ENCODE results near the gene HOXA7. TPM values are rescaled to one million over a fixed set of nuclear protein-coding genes. Genes with fewer than 3 reads are reported as not detected.

HOXA7 gene
- total RNA-seq, 2 donors from 2014 or later, result 21.9 to 24.4 TPM

GRCh38 chr7:27174874-27175625 is 18.6 kb upstream of the HOXA7 start:
- TF ChIP-seq CTCF (IDR thresholded peaks at IDR 0.05), result no peak
- Histone ChIP-seq H3K4me3 (peak overlapping the region; percentile 57), H3K27ac (peak overlapping the region; percentile 94), H3K27me3 (peaks cover 10% of the 10 kb centered on the region), H3K9me3 (no peaks in the 10 kb centered on the region), H3K9ac (ENCODE audit: low read depth in 2 of 2, low read length in 2 of 2) (peak overlapping the region; percentile 92 to 98), H3K4me1 (no peaks in the 10 kb centered on the region), H3K36me3 (no peaks in the 10 kb centered on the region)
- intact Hi-C loops (cut with DNase I), result no loop called here
- DNase-seq, result peak; percentile 90

- H3K27ac ChIP-seq, result peak within 1 kb of the TSS; percentile 94
Measured at GRCh38 chr7:27173956-27174873, 17.7 kb upstream of the HOXA7 start, which contains the start of gene HOXA10. Gene HOXA10, minus strand, starts transcription at chr7:27174320. Its CDS starts 14 bp downstream, at chr7:27174306.

GRCh38 chr7:27173511-27173955 is 17.1 kb upstream of the HOXA7 start:
- intact Hi-C loops (cut with DNase I), result no loop called here
- Histone ChIP-seq H3K4me1 (no peaks in the 10 kb centered on the region), H3K27me3 (peaks cover 10% of the 10 kb centered on the region), H3K36me3 (no peaks in the 10 kb centered on the region), H3K9me3 (no peaks in the 10 kb centered on the region), H3K4me3 (peak overlapping the region; percentile 57), H3K27ac (peak overlapping the region; percentile 94), H3K9ac (ENCODE audit: low read depth in 2 of 2, low read length in 2 of 2) (peak overlapping the region; percentile 92 to 98)
- TF ChIP-seq CTCF (IDR thresholded peaks at IDR 0.05), result no peak
- no peak for DNase-seq

More at GRCh38 chr7:27173956-27174873, 17.7 kb upstream of the HOXA7 start, which contains the start of gene HOXA10:
- Histone ChIP-seq H3K27me3 (peaks cover 10% of the 10 kb centered on the region), H3K36me3 (no peaks in the 10 kb centered on the region), H3K4me1 (no peaks in the 10 kb centered on the region), H3K9me3 (no peaks in the 10 kb centered on the region), H3K9ac (ENCODE audit: low read depth in 2 of 2, low read length in 2 of 2) (peak within 1 kb of the TSS; percentile 92 to 98), H3K4me3 (peak within 1 kb of the TSS; percentile 57)
- peak; percentile 78 for DNase-seq
- TF ChIP-seq CTCF (IDR thresholded peaks at IDR 0.05), result no peak
- intact Hi-C loops (cut with DNase I), result no loop called here

GRCh38 chr7:27172823-27173510 is 16.5 kb upstream of the HOXA7 start:
- peak overlapping the region; percentile 94 for H3K27ac ChIP-seq
- H3K27me3 ChIP-seq, result peaks cover 10% of the 10 kb centered on the region
- DNase-seq, result peak; percentile 89

More at GRCh38 chr7:27172823-27173510, 16.5 kb upstream of the HOXA7 start:
- TF ChIP-seq CTCF (IDR thresholded peaks at IDR 0.05), result no peak
- Histone ChIP-seq H3K9ac (ENCODE audit: low read depth in 2 of 2, low read length in 2 of 2) (peak overlapping the region; percentile 92 to 98), H3K4me3 (peak overlapping the region; percentile 57), H3K4me1 (no peaks in the 10 kb centered on the region), H3K9me3 (no peaks in the 10 kb centered on the region), H3K36me3 (no peaks in the 10 kb centered on the region)
- intact Hi-C loops (cut with DNase I), result no loop called here

Measured in colonic mucosa (tissue), 4 donors.